ENCODE measurements around the gene RAPGEF1.

DNA sequence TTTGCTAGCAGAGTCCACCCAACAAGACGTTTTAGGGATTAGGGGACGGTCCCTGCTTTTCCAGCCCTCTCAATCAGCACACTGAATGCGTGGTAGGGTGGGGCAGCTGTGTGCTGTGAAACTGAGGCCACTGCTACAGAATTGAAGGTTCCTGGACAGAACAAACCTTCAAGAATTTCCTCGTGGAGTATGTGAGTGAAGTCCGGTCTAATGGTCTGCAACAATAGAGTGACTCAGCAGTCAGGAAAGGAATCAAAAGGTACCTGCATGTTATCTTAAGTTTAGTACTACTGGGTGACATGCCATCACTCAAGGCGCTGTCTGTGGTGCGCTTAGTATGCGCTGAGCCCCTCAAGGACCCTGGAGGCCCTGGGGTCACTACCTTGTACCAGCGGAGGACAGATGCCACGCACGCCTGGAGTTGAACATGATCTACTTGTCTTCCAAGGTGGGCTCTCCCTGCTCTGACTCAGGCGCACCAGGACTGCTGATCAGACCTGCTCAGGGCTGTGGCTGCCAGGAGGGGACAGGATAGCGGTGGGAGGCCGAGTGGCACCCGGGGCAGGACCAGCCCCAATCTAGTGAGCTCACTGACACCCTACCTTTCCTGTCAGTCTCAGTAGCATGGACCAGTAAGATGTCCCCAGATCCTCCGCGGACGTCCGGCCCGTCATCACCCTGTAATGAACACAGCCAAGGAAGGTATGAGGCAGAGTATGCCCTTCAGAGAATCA is 144.0 kb downstream of the RAPGEF1 start:
- TF ChIP-seq, protein P1, sequence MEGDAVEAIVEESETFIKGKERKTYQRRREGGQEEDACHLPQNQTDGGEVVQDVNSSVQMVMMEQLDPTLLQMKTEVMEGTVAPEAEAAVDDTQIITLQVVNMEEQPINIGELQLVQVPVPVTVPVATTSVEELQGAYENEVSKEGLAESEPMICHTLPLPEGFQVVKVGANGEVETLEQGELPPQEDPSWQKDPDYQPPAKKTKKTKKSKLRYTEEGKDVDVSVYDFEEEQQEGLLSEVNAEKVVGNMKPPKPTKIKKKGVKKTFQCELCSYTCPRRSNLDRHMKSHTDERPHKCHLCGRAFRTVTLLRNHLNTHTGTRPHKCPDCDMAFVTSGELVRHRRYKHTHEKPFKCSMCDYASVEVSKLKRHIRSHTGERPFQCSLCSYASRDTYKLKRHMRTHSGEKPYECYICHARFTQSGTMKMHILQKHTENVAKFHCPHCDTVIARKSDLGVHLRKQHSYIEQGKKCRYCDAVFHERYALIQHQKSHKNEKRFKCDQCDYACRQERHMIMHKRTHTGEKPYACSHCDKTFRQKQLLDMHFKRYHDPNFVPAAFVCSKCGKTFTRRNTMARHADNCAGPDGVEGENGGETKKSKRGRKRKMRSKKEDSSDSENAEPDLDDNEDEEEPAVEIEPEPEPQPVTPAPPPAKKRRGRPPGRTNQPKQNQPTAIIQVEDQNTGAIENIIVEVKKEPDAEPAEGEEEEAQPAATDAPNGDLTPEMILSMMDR (conservative IDR thresholded peaks at IDR 0.05; ENCODE audit: low read length), result no peak
- no peak for TF ChIP-seq EZH2phosphoT487 (IDR thresholded peaks at IDR 0.05; ENCODE audit: borderline replicate concordance, low read depth, low read length)
